Suppressor macrophage treated with lipopolysaccharide for 1 hour (primary cell): ENCODE results near the gene KIAA1671.
A peak's percentile ranks its signal among the peaks of the same experiment; 100 is the strongest.

ENCODE experiments used
- DNase-seq, 3 donors: peaks; one replicate each; pipeline ENCODE4 v3.0.0-alpha.2; 2020 to 2022

KIAA1671 gene

DNA sequence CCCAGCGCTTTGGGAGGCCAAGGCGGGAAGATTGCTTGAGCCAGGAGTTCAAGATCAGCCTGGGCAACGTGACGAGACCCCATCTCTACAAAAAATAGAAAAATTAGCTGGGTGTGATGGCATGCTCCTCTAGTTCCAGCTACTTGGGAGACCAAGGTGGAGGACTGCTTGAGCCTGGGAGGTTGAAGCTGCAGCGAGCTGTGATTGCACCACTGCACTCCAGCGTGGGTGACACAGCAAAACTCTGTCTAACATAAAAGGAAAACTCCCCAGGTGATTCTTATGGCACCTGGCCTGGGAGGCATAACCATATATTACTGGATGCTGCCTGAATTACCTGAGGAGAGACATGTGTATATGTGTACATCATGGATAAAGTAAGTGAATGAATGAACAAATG is 29.1 kb downstream of the KIAA1671 start:
- no peak for DNase-seq

DNA sequence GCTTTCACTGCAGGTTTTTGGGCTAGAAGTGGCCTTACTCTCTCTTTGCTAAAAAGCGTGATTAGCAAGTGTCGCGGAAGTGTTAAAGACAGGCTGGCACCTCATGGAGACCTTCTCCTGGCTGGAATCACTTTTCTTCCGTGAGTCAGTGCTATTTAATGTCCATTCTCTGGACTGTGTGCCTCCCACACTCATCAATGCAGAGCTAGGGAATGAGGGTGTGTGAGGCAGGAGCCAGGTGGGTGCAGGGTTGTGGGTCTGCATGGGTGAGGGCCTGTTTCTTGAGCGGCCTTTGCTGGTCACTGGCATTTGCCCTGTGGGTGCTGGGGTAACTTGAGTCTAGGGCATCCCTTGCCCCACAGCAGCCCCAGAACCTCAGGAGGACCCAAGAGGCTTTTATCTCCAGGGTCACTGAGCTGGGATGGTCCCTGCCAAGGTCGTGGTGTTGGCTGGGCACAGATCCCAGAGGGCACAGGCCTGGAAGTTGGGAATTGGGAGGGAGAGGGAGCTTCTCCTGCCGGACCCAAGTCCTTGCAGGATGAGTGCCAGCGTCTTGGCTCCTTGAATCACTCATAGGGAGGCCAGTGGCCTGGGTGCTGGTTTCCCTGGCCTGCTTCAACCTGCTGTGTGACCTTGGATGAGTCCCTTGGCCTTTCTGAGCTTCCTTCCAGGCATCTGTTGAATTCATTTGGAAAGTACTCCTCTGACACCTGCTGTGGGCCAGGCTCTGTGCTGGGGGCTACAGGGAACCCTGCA is 30.0 kb downstream of the KIAA1671 start:
- no peak for DNase-seq

DNA sequence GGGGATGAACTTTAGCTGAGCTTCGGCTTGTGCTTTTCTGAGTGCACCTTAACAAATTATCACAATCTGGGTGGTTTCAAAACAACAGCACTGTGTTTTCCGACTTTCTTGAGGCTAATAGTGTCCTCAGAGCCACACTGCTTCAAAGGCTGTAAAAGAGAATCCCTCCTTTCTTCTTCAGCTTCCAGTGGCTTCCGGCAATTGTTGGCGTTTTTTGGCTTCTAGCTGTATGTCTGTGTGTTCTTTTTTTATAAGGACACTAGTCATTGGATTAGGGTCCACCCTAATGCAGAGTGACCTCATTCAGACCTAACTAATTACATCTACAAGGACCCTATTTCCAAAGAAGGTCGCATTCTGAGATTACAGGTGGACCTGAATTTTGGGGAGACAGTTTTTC is 30.6 kb downstream of the KIAA1671 start:
- DNase-seq: no peak

DNA sequence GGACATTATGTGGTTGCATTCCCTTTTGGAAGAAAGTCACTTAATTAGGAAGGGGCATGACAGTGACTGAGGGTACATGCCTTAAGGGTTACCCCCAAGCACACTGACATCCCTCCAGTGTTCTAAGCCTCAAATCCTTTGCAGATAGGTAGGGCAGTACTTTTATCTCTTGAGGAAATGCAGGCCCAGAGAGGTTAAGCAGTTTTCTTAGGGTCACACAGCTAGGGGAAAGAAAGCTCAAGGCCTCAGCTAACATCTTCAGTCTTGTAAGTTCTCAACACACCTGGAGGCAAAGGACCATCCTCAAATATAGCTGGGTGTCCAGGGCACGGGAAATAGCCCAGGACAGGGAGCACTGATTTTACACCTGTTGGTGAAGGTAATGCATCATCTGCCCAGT is 31.6 kb downstream of the KIAA1671 start:
- no peak for DNase-seq

DNA sequence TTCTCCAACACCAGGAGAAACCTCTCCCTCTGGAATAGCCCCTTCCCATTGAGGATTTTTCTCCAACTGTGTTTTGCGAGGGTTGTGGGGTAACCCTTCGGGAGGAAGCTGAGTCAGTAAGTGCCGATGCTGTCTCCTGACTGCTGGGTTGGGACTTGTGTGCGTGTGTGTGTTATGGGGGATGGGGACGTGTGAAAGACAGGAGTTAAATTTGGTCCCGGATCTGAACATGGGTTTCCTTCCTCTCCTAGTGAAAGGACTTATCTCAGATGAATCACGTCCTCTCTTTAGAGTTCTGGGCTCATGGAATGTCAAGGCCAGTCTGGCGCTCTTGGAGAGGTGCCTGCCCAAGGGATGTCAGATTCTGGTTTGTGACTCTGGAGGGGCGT is 33.3 kb downstream of the KIAA1671 start:
- peak; percentile 49 to 63 (median 51) for DNase-seq

DNA sequence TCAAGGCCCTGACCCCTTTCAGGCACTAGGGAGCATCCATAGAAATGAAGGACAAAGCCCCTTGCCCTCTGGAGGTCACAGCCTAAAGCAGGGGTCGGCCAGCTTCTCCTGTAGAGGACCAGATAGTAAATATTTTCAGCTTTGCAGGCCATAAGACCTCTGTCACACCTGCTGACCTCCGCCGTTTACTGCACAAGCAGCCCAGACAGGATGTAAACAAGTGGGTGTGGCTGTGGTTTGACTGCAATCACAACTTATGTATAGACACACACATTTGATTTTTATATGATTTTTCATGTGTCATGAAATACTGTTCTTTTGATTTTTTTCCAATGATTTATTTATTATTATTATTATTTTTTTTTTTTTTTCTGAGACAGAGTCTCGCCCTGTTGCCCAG is 34.3 kb downstream of the KIAA1671 start:
- no peak for DNase-seq

DNA sequence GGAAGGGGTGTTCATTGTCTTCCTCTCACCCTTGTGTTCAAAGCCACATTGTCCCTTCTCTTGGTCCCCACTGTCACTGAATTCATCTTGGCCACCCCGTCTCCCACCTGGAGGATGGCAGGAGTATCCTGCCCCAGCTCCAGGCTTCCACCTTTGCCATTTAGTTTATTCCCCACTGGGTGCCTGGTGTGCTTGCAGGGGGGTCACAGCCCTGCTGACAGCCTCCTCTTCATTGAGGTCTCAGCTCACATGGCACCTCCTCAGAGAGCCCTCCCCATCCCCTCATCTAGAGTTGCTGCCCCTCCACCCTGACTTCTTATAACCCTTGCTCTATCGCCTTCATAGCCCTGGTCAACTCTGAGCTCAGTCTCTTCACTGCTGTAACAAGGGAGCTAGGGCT is 36.6 kb downstream of the KIAA1671 start:
- DNase-seq: no peak

DNA sequence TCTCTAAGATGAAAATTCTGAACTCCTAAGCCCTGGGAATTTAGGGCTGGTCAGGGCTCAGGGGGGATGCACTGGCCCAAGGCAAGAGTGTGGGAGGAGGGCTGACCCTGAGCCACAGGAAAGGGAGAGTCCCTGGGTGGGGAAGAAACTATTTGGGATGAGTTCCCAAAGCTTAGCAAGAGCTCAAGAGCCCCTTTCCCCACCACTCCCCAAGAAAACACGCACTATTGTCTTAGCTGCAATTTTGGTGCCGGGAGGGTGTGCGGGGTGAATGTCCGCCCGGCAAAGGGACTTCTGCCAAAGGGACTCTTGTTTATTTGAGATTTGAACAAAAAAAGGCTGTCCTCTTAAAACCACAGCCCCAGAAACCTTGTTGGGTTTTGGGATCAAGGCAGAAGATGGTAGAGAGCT is 37.0 kb downstream of the KIAA1671 start:
- DNase-seq: no peak

DNA sequence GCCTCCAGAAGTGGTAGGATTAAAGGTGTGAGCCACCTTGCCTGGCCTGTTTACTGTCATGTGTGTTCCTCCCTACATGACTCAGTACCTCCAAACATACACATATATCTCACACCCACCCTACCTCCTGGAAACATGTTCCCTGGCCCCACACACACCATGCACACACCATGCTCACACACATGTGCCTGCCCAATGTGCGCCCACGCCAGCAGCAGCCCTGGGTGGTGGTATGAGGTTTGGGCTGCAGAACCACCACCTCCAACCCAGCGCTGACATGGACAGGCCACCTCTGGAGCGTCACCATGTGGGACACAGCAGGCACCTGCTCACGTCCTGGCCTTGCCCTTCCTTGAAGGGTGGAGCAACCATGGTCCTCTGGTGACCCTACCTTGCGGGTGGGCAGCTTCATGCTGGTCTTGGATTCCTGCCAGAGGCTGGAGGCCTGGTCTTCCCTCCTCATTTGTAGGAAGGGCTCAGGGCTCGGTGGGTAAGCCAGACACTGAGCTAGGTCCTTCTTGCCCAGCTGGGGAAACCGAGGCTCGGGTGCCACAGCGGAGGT is 37.9 kb downstream of the KIAA1671 start:
- DNase-seq: no peak

DNA sequence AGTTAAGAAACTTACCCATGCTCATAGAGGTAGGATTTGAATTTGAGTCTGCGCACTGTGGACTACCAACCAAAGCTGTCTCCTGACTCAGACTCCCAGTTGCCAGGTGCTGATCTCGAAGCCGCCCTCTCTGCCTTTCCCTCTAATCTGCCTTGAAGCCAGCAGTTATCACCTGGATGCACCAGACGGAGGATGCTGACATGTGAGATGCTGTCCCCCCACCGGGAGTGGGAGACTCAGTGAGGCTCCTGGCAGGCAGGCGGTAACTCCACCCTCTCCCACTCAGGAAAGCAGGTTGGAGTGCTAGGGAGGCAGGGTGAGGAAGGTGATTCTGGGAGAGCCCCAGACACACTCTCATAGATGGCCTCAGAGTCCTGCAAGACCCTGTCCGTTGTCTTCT is 40.4 kb downstream of the KIAA1671 start:
- DNase-seq: no peak

DNA sequence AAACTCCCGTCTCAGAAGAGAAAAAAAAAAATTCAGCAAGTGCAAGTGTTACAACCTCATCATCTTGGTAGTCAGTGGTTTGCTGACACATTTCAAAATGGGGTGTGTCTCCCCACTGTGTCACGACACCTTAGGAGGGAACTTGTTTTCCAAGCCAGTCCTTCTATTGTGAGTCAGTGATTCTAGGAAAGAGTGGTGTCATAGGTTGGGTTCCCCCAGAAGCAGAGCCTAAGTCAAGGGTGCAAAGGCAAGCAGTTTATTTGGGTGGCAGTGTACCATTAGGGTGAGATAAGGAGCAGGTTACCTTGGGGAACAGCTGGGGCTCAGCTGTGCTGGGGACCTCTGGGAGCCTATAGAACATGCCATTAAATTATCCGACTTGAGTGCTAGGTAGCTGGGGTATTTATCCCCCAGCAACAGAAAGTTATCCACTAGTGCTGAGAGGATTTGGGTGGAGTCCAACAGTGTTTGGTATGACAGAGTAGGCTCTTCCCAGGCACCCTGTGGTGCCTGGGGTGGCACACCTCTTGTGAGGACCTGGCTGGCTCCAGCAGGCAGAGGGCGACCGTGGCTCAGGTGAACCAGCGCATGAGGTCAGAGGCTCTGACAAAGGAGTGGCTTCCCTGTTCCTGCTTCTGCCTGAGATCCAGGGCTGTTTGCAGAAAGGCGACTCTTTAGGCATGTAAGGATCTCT is 41.7 kb downstream of the KIAA1671 start:
- DNase-seq: peak; percentile 25 to 45 (median 28)

DNA sequence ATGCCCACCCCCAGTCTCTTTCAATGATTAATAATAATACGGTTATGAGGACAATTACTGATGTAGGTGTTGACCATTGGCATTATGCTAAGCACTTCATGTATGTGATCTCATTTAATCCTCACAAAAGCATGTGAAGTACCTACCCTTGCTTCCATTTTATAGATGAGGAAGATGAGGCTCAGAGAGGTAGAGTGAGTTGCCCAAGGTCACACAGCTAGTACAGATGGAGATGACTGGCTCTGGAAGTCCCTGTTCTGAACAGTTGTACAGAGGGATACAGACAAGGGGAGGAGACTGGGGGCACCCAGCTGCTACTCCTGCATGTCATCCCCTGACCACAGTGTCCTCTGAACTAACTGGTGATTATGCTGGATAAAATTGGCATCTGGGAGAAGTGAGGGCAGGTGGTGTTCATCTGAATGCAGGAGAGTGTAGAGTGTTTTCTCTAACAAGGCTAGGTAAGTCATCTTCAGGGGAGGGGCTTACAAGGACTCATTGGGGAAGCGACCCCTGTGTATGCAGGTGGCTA is 43.2 kb downstream of the KIAA1671 start:
- DNase-seq: no peak

DNA sequence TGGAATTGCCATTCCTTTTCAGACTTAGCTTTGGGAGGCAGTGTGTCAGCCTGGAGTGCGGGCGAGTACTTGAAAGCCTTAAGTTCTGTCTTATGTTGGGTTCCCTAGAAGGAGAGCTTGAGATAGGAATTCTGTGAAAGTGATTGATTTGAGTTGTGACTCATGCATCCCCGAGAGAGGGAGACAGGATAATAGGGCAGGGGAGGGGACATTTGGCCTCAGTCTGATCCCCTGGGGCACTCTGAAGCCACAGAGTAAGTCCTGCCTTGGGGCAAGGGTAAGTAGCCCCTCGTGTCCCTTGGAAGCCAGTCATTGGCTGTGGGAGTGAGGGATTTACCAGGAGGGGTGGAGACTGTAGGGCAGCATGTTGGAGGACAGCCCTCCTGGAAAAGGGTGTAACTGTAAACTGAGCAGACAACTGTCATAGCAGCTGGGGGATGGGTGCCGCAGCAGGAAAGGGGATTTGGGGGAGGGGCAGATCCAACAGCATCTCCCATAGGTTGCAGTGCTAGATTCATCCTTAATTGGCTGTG is 44.0 kb downstream of the KIAA1671 start:
- DNase-seq: no peak

DNA sequence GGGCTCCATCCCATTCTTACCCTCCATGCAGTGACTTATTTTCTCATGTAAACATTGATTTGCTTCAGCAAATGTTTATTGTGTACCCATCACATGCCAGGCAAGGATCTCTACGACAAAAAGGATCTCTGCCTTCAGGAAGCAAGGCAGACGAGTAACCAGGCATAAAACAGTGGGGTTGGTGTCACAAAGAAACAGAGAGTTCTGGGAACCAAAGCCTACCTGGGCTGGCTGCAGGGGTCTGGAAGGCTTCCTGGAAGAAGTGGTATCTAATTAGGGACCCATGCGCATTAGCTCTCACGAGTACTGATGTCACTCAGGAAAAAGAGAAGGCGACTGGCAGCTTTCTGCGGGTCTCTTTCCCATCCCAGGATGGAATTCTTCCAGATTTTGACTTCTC is 44.5 kb downstream of the KIAA1671 start:
- no peak for DNase-seq

DNA sequence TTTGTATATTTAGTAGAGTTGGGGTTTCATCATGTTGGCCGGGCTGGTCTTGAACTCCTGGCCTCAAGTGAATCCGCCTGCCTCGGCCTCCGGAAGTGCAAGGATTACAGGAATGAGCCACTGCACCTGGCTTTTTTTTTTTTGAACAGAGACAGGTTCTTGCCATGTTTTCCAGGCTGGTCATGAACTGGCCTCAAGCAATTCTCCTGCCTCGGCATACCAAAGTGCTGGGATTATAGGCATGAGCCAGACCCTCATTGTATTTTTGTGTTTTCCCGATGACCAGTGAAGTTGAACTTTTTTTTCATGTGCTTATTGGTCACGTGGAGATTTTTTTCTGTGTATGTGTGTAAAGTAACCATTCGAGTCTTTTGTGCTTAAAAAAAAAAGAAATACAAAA is 48.2 kb downstream of the KIAA1671 start:
- no peak for DNase-seq

DNA sequence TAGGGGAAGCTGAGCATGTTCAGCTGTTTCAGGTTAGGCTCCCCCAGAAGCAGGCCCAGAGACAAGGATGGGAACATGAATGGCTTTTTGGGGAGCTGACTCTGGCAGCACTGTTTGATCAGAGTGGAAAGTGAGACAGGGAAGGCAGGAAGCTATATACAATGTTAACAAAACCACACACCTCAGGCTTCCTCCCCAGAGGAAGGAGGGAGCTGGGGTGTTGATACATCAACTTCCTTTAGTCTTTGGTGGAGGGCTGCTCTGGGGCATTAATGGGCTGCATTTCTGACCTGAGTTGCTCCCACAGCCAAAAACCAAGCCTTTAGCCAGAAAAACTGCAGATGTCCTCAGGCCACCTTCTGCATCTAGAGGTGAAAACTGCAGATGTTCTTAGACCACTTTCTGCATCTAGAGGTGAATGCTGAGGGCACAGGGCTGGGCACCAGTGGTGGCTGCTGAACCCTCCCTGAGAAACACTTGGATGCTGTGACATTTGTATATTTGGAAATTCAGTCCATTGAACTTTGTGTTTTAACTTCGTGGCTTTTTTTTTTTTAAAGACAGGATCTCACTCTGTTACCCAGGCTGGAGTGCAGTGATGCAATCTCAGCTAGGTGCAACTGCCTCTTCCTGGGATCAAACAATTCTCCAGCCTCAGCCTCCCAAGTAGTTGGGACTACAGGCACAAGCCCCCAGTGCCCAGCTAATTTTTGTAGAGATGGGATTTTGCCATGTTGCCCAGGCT is 49.9 kb downstream of the KIAA1671 start:
- DNase-seq: no peak

DNA sequence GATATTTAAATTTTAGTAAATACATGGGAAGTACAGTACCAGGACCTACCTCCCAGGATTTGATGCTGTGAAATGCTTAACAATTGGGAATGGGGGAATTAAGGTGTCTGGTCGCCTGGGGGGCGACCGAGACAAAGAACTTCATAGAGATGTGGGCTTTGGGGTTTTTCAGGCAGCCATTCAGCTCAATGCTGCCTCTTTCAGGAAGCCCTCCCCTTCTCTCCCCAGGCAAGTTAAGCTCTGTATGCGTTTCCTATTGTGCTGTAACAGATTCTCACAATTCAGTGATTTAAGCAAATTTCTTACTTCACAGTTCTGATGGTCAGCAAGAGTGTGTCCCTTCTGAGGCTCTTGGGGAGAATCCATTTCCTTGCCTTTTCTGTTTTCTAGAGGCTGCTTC is 53.8 kb downstream of the KIAA1671 start:
- no peak for DNase-seq

DNA sequence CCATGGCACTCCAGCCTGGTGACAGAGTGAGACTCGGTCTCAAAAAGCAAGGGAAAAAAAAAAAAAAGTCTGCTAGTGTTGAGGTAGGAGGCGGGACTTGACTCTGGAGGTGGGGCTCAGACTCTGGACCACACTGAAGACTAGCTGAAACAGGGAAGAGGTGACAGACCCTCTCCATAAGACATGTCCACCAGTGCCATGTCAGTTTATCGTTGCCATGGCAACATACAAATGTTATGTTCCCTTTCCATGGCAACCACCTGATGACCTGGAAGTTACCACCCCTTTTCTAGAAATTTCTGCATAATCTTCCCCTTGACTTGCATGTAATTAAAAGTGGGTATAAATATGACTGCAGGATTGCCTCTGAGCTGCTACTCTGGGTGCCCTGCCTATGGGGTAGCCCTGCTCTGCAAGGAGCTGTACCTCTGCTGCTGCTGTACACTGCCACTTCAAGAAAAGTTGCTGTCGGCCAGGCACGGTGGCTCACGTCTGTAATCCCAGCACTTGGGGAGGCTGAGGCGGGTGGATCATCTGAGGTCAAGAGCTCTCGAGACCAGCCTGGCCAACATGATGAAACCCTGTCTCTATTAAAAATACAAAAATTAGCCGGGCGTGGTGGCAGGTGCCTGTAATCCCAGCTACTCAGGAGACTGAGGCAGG is 55.1 kb downstream of the KIAA1671 start:
- peak in 1 of 3 donors; percentile 10 for DNase-seq

DNA sequence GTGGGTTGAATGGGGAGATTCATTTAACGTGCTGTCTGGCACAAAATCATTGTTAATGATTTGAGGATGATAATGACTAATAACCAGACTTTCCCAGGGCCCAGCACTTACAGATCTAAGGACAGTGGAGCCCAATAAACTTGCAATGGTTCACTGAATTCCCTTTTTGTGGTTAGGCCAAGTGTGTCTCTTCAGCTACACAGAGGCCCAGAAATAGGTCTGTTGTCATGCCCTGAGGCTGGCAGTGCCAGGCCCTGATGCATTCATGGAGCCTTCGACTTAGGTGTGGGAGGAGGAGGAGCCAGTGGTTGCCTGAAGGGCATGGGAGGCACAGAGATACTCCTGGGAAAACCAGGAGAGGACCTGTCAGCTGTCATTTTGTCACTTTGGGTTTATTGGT is 56.1 kb downstream of the KIAA1671 start:
- DNase-seq: peak in 1 of 3 donors; percentile 21

DNA sequence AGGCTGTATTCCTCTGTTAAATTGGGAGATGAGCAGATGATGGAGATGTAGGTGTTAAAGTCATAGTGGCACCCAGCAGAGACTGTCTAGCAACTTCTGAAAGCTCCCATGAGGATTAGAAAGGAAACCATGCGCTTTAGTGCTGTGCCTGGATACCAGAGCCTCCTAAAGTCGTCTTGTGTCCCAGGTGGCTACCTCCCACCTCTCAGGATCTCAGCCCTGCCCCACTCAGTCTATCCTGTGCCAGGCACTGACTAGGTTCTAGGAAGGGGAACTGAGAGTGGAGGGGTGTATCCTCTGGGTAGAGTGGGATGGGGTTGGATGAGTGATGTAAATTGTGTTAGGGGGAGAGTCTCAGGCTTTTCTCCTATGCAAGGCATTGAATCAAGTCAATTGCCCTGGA is 60.2 kb downstream of the KIAA1671 start:
- no peak for DNase-seq

DNA sequence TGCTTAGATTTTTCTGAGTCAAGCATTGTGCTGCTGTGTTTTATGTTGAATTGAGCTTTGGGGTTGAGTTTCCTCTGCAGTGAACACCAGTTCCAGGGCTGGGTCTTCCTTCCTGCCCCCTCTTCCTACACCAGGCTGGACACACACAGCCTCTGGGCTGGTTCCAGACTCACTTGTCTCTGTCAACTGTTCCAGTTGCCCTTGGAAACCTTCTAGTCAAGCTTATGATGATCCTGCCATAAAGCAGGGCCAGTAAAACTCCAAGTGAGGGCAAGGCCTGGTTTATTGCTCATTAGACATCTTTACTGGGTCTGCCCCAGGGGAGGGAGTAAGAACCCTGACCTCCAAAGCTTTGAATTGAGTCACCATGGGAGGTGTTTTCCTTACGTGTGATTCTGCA is 61.1 kb downstream of the KIAA1671 start:
- DNase-seq: no peak
